ENCODE data around the gene EDDM13.

DNA sequence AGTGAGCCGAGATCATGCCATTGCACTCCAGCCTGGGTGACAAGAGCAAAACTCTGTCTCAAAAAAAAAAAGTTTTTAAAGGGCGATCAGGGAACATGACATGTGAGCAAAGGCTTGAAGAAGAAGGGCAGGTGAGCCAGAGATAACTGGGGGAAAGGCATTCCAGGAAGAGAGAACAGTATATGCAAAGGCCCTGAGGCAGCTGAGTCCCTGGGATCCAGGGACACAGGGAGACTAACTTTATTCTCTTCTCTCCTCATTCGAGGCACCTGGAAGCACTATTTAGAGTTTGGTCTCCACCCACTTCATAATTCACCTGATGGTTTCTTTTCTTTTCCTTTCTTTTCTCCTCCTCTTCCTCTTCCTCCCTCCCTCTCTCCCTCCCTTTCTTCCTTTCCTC is 24.5 kb downstream of the EDDM13 start:
- no peak for TF ChIP-seq POLR2A (IDR thresholded peaks at IDR 0.05)
- TF ChIP-seq, protein P1, sequence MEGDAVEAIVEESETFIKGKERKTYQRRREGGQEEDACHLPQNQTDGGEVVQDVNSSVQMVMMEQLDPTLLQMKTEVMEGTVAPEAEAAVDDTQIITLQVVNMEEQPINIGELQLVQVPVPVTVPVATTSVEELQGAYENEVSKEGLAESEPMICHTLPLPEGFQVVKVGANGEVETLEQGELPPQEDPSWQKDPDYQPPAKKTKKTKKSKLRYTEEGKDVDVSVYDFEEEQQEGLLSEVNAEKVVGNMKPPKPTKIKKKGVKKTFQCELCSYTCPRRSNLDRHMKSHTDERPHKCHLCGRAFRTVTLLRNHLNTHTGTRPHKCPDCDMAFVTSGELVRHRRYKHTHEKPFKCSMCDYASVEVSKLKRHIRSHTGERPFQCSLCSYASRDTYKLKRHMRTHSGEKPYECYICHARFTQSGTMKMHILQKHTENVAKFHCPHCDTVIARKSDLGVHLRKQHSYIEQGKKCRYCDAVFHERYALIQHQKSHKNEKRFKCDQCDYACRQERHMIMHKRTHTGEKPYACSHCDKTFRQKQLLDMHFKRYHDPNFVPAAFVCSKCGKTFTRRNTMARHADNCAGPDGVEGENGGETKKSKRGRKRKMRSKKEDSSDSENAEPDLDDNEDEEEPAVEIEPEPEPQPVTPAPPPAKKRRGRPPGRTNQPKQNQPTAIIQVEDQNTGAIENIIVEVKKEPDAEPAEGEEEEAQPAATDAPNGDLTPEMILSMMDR (IDR thresholded peaks at IDR 0.05) = no peak

Measured in Peyer's patch (tissue), 4 donors.